Stomach (tissue), 4 donors: ENCODE results near the gene SHANK2.

Source experiments
- CTCF ChIP-seq, 7 experiments: fragments of 450-650 bp in 4 of 7; fragments of 200-600 bp in 3 of 7; sonication (generic) in 3 of 7; IDR thresholded peaks; one replicate each; pipeline ENCODE4 v1.5.1; 2016 to 2019; ENCODE audit warnings: antibody characterized with exemption in 7 of 7, control low read depth in 2 of 7, mild to moderate bottlenecking in 1 of 7
- EP300 ChIP-seq: sonication (generic); formaldehyde crosslinking; IDR thresholded peaks from one replicate; pipeline ENCODE4 v1.6.1; 2017; ENCODE audit warnings: antibody characterized with exemption
- POLR2A ChIP-seq, 4 donors: fragments of 450-650 bp; IDR thresholded peaks; one replicate each; pipeline ENCODE4 v1.6.1; 2016; ENCODE audit warnings: antibody characterized with exemption in 4 of 4, control low read depth in 2 of 4, mild to moderate bottlenecking in 1 of 4, moderate library complexity in 1 of 4
- POLR2AphosphoS5 ChIP-seq, 3 donors: sonication (generic); formaldehyde crosslinking; IDR thresholded peaks; one replicate each; pipeline ENCODE4 v1.6.1; 2016; ENCODE audit warnings: antibody characterized with exemption in 3 of 3

DNA sequence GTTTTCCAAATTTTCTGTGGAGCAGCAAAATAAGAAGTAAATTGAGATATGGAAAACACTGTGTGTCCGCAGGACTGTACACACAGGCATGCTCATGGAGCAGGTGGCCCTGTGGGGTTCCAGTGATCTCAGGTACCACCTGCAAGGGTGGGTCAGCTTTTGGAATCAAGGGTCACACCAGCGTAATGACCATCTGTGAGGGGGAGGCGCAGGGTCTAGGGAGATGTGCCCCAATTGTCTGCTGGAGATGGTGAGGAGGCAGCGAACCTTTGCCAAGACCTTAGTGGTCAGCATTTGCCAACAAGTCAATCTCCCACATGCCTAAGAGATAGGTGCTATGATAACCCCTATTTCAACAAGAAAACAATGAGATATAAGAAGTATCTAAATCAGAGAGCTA lies 49.4 kb downstream of the SHANK2 start:
- TF ChIP-seq POLR2A (IDR thresholded peaks at IDR 0.05) (no peak), CTCF (IDR thresholded peaks at IDR 0.05) (no peak), EP300 (no peak), POLR2AphosphoS5 (IDR thresholded peaks at IDR 0.05) (no peak)
